ENCODE measurements around the gene ADRB2.

ADRB2 gene

GRCh38 chr5:148831590-148832565 lies 5.5 kb downstream of the ADRB2 start:
- DNase-seq, result no peak

DNA sequence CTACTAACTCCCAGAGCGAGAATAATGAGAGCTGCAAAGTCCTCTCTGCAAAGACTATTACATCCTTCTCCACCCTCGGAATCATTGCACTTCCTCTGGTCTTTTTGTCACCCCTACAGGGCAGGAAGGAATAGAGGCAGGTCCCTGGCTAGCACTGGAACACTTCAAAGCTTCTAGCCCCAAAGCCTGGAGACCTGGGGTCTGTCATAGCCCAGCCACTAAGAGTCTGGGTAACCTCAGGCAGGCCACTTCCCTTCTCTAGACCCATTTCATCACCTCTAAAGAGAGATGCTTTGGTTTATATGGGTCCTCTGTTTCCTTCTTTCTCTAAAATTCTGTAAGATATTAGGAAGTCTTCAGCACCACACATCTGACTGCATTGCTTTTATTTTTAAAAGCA lies 6.7 kb downstream of the ADRB2 start:
- no peak for DNase-seq

DNA sequence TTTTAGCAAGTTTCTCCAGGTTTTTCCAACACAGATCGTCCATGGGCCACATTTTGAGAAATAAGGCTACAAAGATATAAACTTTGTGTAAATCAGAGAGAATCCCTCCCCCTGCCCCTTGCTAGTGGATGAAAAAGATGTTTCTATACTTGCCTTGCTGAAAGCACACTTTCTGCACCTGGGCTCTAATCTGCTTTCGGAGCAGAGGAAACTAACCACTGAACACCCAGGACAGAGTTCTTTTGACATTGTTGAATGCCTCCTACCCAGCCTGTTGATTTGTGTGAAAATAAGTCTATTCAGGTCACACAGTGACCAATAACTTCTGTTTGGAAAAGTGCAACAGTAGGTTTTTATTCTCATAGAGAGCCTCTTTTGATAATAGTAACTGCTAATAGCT lies 7.5 kb downstream of the ADRB2 start:
- no peak for DNase-seq

GRCh38 chr5:148834689-148835088 lies 8.3 kb downstream of the ADRB2 start:
- no peak for DNase-seq

- DNase-seq, result no peak
Observed at GRCh38 chr5:148836272-148837250, 10.2 kb downstream of the ADRB2 start.

DNA sequence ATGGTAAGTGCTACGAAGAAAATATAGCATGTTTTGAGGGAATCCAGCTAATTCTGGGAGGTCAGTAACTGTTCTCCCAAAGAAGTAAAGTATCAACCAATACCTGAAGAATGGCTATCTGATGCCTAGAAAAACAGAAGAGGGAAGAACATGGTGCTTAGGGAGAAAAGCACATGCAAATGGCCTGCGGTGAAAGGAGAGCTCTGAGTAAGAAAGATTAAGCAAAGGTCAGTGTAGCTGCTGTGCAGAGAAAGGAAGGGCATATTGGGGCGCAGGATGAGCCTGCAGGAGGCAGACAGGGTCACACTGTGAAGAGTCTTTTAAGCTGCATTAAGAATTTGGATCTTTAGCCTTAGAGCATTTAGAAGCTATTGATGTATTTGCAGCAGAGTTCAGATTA lies 11.0 kb downstream of the ADRB2 start:
- no peak for DNase-seq

DNA sequence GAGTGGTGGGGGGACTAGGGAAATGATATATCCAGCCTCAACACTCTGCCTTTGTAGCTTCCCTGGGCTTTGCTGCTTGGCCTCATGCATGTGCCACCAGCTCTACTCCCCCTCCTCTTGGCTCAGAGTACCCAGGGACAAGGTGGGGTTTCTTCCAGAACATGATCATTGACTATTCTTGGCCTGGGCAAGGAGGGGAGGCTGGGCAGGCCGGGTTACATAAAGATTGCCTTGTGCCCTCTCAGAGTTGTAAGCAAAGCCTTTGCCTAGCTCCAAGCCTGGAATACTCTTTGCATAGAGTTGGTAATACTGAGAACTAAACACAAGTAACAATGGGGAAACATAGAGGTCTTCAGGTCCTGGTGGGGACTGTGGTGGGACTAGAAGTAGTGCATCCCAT lies 11.9 kb downstream of the ADRB2 start:
- no peak for DNase-seq

DNA sequence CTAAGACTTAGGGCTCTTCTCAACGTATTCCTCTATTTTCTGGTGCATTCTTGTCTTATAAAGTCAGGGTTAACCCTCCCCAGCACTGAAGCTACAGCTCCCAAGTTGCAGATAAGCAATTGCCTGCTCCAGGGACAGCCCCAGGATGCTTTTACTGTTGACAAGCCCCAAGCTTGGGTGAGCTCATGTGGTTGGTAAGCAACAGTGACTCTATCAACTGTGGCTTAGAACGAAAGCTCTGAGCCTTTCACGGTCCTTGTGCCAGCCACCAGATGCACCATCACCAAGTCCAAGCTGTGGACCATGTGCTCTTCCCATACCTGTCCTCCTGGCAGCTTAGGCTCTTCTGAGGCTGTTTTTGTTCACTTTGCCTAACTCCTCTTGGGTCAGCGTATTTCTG lies 13.5 kb downstream of the ADRB2 start:
- no peak for DNase-seq

- DNase-seq, result no peak
Observed at GRCh38 chr5:148840531-148840930, 14.1 kb downstream of the ADRB2 start.

GRCh38 chr5:148841519-148841918 lies 15.1 kb downstream of the ADRB2 start:
- no peak for DNase-seq

DNA sequence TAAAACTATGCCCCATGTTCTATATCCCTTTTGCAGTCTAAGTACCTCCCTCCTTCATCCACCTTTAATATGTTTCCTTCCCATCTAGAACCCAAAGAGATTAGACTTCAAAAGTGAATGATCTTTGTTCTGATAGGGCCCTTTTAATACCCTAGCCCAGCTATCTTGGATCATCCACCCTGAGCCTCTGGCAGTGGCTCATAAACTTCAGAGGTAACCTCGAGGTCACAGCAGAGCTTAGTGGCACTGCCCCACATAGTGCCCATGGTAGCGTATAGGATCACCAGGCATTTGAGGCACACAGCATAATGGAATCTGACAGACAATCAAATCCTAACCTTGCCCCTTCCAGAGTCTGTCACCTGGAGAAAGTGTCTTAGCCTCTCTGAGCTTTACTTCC lies 15.8 kb downstream of the ADRB2 start:
- DNase-seq, result no peak

DNA sequence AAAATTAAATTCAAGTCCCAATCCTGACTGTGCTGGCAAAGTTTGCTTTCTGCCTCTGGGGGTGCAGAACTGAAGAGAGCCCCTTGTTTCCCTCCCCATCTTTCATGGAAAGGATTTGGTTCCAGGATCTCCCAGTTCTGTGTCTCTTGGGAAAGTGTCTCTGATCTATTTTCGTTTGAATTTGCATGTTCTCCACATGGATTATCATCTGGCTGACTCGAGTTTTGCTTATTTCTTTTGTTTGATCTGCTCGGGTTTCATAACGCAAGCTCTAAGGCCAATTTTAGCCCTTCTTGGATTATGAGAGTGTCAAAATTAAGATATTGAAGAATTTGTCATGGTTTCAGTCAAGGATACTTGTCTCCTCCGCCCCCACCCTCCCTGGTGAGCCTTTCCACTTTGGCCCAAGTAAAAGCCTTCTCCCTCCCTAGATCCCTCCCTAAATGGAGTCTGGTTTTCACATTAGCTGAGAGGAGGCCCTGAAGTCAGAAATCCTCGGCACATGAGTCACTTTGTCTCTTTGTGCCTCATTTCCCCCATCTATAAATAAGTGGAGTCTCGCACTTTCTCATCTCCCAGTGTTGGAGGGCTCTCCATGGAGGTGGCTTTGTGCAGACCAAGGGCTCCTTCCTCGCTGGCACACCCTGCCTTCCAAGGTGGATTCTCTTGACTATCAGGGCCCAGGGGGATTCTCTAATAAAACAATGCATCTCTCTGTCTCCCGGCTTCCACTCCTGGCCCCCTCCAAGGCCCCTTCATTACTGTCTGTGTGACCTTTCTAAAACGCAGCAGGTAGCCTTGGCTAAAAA lies 17.3 kb downstream of the ADRB2 start:
- no peak for DNase-seq

DNA sequence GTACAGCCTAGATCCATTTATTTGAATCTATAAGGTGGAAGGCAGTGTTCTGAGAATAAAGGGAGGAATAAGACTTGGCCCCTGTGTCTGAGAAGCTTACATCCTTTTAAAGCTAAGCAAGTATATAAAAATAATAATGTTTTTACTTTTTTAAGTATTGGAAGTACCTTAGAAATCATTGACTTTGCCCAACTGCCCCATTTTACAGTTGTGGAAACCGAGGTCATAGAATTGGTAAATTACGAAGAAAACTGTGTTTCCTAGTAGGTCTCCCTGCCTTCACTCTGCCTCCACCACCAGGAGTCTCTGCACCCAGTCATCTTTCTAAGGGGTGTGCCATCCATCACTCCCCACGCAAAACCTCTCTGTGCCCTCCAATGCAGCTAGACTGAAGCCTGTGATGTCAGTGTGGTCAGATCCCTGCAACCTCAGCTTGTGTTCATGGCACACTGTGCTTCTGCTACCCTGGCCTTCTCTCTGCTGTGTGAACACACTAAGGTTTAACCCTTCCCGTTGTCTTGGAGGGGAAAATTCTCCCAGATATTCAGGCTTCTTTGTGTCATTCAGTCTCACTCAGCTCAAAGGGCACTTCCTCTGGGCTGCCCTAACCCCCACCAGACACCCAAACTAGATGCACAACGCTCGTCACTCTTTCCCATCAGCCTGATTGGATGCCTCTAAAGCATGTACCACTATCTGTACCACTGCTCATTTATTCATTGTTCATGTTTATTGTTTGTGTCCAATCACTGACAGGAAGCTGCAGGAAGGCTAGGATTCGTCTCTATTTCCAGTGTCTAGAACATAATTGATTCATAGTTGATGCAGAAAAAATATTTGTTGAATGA lies 18.2 kb downstream of the ADRB2 start:
- no peak for DNase-seq

GRCh38 chr5:148846930-148847329 lies 20.5 kb downstream of the ADRB2 start:
- no peak for DNase-seq

DNA sequence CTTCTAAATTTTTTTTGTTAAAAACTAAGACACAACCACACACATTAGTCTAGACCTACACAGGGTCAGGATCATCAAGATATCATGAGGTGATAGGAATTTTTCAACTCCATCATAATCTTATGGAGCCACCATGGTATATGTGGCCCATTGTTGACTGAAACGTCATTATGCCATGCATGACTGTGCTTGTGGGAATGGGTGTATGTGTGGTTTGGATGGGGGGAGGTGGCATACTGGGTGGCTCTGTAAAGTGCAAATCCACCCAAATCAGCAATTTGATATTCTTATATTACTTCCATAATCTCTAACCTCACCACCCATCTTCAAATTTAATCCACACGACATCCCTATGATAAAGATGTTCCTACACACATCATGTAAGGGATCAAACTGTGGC lies 21.0 kb downstream of the ADRB2 start:
- DNase-seq, result no peak

- no peak for DNase-seq
Observed at GRCh38 chr5:148848393-148849031, 22.1 kb downstream of the ADRB2 start.

- no peak for DNase-seq
Observed at GRCh38 chr5:148849461-148849860, 23.1 kb downstream of the ADRB2 start.

DNA sequence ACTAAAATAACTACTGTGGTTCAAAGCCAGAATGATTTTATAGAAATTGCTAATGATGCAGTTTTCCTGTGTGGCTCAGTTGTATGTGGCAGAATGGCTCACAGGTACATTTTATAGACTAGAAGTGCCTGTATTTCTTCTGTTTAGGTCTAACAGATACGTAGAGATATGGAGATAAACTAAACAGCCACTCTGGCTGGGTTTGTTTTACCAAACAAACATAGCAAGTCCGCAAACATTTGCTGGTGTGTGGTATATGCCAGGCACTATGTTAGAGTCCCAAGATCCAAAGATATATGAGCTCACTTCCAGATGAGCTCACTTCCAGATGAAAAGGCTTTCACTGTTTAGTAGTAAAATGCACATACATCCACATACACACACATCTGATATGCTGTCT lies 24.4 kb downstream of the ADRB2 start:
- DNase-seq, result no peak

DNA sequence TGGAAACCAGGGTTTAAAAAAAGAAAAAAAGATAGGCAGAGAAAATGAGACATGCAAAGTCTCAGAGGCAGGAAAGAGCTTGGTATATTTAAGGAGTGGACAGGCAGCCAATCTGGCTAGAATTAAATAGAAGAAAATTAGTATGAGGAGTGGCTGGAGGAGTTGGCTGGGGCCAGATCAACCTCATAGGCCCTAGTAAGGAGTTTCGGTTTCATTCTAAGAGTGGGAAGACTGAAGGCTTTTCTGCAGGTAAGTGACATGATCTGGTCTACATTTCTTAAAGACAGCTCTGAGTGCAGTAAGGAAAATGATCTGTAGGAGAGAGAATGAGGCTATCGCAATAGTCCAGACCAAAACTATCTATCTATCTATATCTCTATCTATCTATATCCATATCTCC lies 27.5 kb downstream of the ADRB2 start:
- DNase-seq, result no peak

DNA sequence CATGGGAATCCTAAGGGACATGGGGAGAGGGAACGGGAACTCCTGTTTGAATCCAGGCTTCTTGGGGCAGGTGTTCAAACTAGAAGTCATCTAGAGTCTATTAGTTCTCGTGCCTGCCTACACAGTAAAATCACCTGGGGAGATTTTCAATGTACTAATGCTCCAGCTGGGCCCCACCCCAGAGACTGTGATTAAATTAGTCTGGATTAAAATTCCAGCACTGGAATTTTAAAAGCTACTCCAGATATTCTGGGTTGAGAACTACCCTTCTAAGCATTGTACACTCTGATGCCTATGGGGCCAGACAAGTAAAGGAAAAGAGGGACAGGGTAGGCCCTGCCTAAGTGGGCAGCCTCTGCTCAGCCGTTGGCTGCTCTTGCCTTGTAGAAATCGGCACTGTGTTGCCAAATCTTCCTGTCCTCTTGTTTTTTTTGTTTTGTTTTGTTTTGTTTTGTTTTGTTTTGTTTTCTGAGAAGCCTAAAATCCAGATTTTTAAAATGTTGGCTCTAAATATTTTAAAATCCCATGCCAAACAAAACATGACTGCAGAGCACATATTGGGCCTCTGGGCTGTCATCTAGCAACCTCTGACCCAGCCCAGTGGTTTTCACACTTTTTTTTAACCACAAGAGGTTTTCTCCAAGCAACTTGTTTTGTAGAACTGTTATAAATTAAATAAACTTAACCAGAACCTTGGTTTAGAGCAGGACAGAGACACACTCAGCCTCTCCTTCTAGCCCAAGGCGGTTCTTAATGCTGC lies 29.0 kb downstream of the ADRB2 start:
- DNase-seq, result no peak

DNA sequence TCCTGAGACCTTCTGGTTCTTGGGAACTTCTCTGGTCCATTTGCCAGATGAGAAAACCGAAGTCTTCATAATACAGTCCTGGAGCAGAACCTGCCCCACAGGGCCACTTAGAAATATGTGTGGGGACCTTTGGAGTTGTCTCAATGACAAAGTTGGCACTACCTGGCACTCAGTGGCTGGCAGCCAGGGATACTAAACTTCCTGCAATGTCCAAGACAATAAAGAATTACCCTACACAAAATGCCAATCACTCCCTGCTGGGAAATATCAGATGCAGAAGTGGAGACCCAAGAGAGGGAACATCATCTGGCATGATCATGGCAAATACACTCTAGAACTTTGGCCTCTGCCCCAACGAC lies 29.6 kb downstream of the ADRB2 start:
- DNase-seq, result no peak

Data from NCI-H2171 treated with DMSO at 0.1 percent for 48 hours (cell line).